Stimulated activated CD8-positive, alpha-beta memory T cell treated with anti-CD3 and anti-CD28 coated beads, Interleukin-7, amount 100 ng/mL, for 1 hour (primary cell): ENCODE measurements around the gene C1orf210.

Experiments
- DNase-seq, 2 donors: peaks; one replicate each; pipeline ENCODE4 v3.0.0-alpha.2; 2020; ENCODE audit warnings: low read depth in 2 of 2

C1orf210 gene

GRCh38 chr1:43273708-43274107 is 11.7 kb downstream of the C1orf210 start:
- no peak for DNase-seq

GRCh38 chr1:43272576-43273571 is 12.5 kb downstream of the C1orf210 start:
- DNase-seq: no peak

GRCh38 chr1:43272161-43272560 is 13.2 kb downstream of the C1orf210 start:
- DNase-seq: no peak

GRCh38 chr1:43271186-43272118 is 13.9 kb downstream of the C1orf210 start:
- no peak for DNase-seq

- no peak for DNase-seq
These were observed 14.8 kb downstream of the C1orf210 start for GRCh38 chr1:43270421-43271095.

GRCh38 chr1:43269627-43270375 is 15.6 kb downstream of the C1orf210 start, which contains the start of gene TMEM125:
Gene TMEM125 (plus strand): TSS chr1:43269983. CDS start chr1:43272723, 2,740 bp downstream.
- no peak for DNase-seq

- no peak for DNase-seq
These were observed 17.5 kb downstream of the C1orf210 start for GRCh38 chr1:43267818-43268425.

GRCh38 chr1:43267291-43267805 is 18.0 kb downstream of the C1orf210 start:
- no peak for DNase-seq

- no peak for DNase-seq
These were observed 18.5 kb downstream of the C1orf210 start for GRCh38 chr1:43266881-43267280.

- no peak for DNase-seq
These were observed 19.9 kb downstream of the C1orf210 start for GRCh38 chr1:43265431-43265830.

- DNase-seq: no peak
These were observed 27.0 kb downstream of the C1orf210 start for GRCh38 chr1:43258370-43258769.

GRCh38 chr1:43256675-43257570 is 28.5 kb downstream of the C1orf210 start:
- DNase-seq: no peak

- no peak for DNase-seq
These were observed 29.8 kb downstream of the C1orf210 start for GRCh38 chr1:43255438-43256210.

GRCh38 chr1:43253876-43254275 is 31.5 kb downstream of the C1orf210 start:
- DNase-seq: no peak

GRCh38 chr1:43253173-43253572 is 32.2 kb downstream of the C1orf210 start:
- DNase-seq: no peak

- DNase-seq: no peak
These were observed 33.2 kb downstream of the C1orf210 start for GRCh38 chr1:43252225-43252624.

- DNase-seq: no peak
These were observed 34.4 kb downstream of the C1orf210 start for GRCh38 chr1:43251024-43251423.

GRCh38 chr1:43250351-43250761 is 35.0 kb downstream of the C1orf210 start:
- DNase-seq: no peak
